Measurements from ENCODE around the gene UPK2. TPM values are rescaled to one million over a fixed set of nuclear protein-coding genes. Genes with fewer than 3 reads are reported as not detected.

Gene UPK2
- total RNA-seq, 3 donors from 2014 or later: not detected

GRCh38 chr11:118923721-118924587 lies 32.1 kb upstream of the UPK2 start:
- DNase-seq (no peak), ATAC-seq (no peak)
- peaks cover 70% of the 10 kb centered on the region for H3K4me1 Mint-ChIP-seq (ENCODE audit: low read depth)
- no peaks in the 10 kb centered on the region for H3K9me3 Mint-ChIP-seq
- no peaks in the 10 kb centered on the region for H3K36me3 Mint-ChIP-seq (ENCODE audit: insufficient read depth)
- peak overlapping the region; percentile 88 for H3K4me3 Mint-ChIP-seq
- H3K27me3 Mint-ChIP-seq (ENCODE audit: low read depth): no peaks in the 10 kb centered on the region

- Mint-ChIP-seq H3K4me3 (peak overlapping the region; percentile 88), H3K9me3 (no peaks in the 10 kb centered on the region), H3K27me3 (ENCODE audit: low read depth) (no peaks in the 10 kb centered on the region), H3K36me3 (ENCODE audit: insufficient read depth) (no peaks in the 10 kb centered on the region), H3K4me1 (ENCODE audit: low read depth) (peaks cover 61% of the 10 kb centered on the region)
- peak in 1 of 2 donors; percentile 7 for ATAC-seq
- DNase-seq: no peak
These were observed 31.2 kb upstream of the UPK2 start for GRCh38 chr11:118924591-118925585.

GRCh38 chr11:118927554-118928100 lies 28.5 kb upstream of the UPK2 start:
- ATAC-seq (no peak), DNase-seq (no peak)
- Mint-ChIP-seq H3K36me3 (ENCODE audit: insufficient read depth) (no peaks in the 10 kb centered on the region), H3K4me1 (ENCODE audit: low read depth) (peaks cover 54% of the 10 kb centered on the region), H3K27me3 (ENCODE audit: low read depth) (no peaks in the 10 kb centered on the region), H3K9me3 (no peaks in the 10 kb centered on the region), H3K4me3 (peak overlapping the region; percentile 86)

- H3K4me3 Mint-ChIP-seq: peak overlapping the region; percentile 86
- ATAC-seq: peak; percentile 63 to 65
- H3K9me3 Mint-ChIP-seq: no peaks in the 10 kb centered on the region
- DNase-seq: peak; percentile 90
- peaks cover 50% of the 10 kb centered on the region for H3K4me1 Mint-ChIP-seq (ENCODE audit: low read depth)
- H3K36me3 Mint-ChIP-seq (ENCODE audit: insufficient read depth): no peaks in the 10 kb centered on the region
- H3K27me3 Mint-ChIP-seq (ENCODE audit: low read depth): no peaks in the 10 kb centered on the region
These were observed 27.8 kb upstream of the UPK2 start for GRCh38 chr11:118928101-118928869.

- Mint-ChIP-seq H3K9me3 (no peaks in the 10 kb centered on the region), H3K4me1 (ENCODE audit: low read depth) (peaks cover 46% of the 10 kb centered on the region), H3K4me3 (peak overlapping the region; percentile 86), H3K27me3 (ENCODE audit: low read depth) (no peaks in the 10 kb centered on the region), H3K36me3 (ENCODE audit: insufficient read depth) (no peaks in the 10 kb centered on the region)
- DNase-seq (no peak), ATAC-seq (peak; percentile 10 to 15)
These were observed 27.1 kb upstream of the UPK2 start for GRCh38 chr11:118928870-118929500.

GRCh38 chr11:118929501-118930093 lies 26.5 kb upstream of the UPK2 start:
- Mint-ChIP-seq H3K4me1 (ENCODE audit: low read depth) (peaks cover 41% of the 10 kb centered on the region), H3K4me3 (peak overlapping the region; percentile 86), H3K36me3 (ENCODE audit: insufficient read depth) (no peaks in the 10 kb centered on the region), H3K27me3 (ENCODE audit: low read depth) (no peaks in the 10 kb centered on the region), H3K9me3 (no peaks in the 10 kb centered on the region)
- DNase-seq: peak; percentile 65
- ATAC-seq: peak; percentile 13

GRCh38 chr11:118930094-118930712 lies 25.9 kb upstream of the UPK2 start:
- Mint-ChIP-seq H3K36me3 (ENCODE audit: insufficient read depth) (no peaks in the 10 kb centered on the region), H3K9me3 (no peaks in the 10 kb centered on the region), H3K27me3 (ENCODE audit: low read depth) (no peaks in the 10 kb centered on the region), H3K4me3 (peak overlapping the region; percentile 86), H3K4me1 (ENCODE audit: low read depth) (peaks cover 41% of the 10 kb centered on the region)
- ATAC-seq (peak; percentile 7 to 10), DNase-seq (peak; percentile 86)

- no peak overlapping the region for H3K4me3 Mint-ChIP-seq
- no peak for ATAC-seq
These were observed 24.5 kb upstream of the UPK2 start for GRCh38 chr11:118931571-118931970.

GRCh38 chr11:118933486-118933885 lies 22.6 kb upstream of the UPK2 start:
- H3K9me3 Mint-ChIP-seq: no peaks in the 10 kb centered on the region
- DNase-seq: no peak
- H3K36me3 Mint-ChIP-seq (ENCODE audit: insufficient read depth): no peaks in the 10 kb centered on the region
- H3K4me3 Mint-ChIP-seq: no peak overlapping the region
- peaks cover 21% of the 10 kb centered on the region for H3K4me1 Mint-ChIP-seq (ENCODE audit: low read depth)
- peaks cover 1% of the 10 kb centered on the region for H3K27me3 Mint-ChIP-seq (ENCODE audit: low read depth)
- ATAC-seq: no peak

More at GRCh38 chr11:118931571-118931970, 24.5 kb upstream of the UPK2 start:
- H3K27me3 Mint-ChIP-seq (ENCODE audit: low read depth): no peaks in the 10 kb centered on the region
- no peak for DNase-seq
- H3K9me3 Mint-ChIP-seq: no peaks in the 10 kb centered on the region
- H3K36me3 Mint-ChIP-seq (ENCODE audit: insufficient read depth): no peaks in the 10 kb centered on the region
- peaks cover 36% of the 10 kb centered on the region for H3K4me1 Mint-ChIP-seq (ENCODE audit: low read depth)

- no peaks in the 10 kb centered on the region for H3K36me3 Mint-ChIP-seq (ENCODE audit: insufficient read depth)
- peaks cover 32% of the 10 kb centered on the region for H3K4me1 Mint-ChIP-seq (ENCODE audit: low read depth)
- DNase-seq (no peak), ATAC-seq (no peak)
- no peak overlapping the region for H3K4me3 Mint-ChIP-seq
- no peaks in the 10 kb centered on the region for H3K9me3 Mint-ChIP-seq
- H3K27me3 Mint-ChIP-seq (ENCODE audit: low read depth): peaks cover 2% of the 10 kb centered on the region
These were observed 20.7 kb upstream of the UPK2 start for GRCh38 chr11:118935376-118935775.

GRCh38 chr11:118938491-118939403 lies 17.4 kb upstream of the UPK2 start:
- DNase-seq (no peak), ATAC-seq (no peak)
- Mint-ChIP-seq H3K4me1 (ENCODE audit: low read depth) (peaks cover 34% of the 10 kb centered on the region), H3K27me3 (ENCODE audit: low read depth) (peaks cover 2% of the 10 kb centered on the region), H3K4me3 (no peak overlapping the region), H3K36me3 (ENCODE audit: insufficient read depth) (no peaks in the 10 kb centered on the region), H3K9me3 (no peaks in the 10 kb centered on the region)

GRCh38 chr11:118939404-118939915 lies 16.6 kb upstream of the UPK2 start:
- Mint-ChIP-seq H3K36me3 (ENCODE audit: insufficient read depth) (no peaks in the 10 kb centered on the region), H3K27me3 (ENCODE audit: low read depth) (peaks cover 2% of the 10 kb centered on the region), H3K9me3 (no peaks in the 10 kb centered on the region), H3K4me3 (no peak overlapping the region), H3K4me1 (ENCODE audit: low read depth) (peaks cover 34% of the 10 kb centered on the region)
- DNase-seq: no peak
- ATAC-seq: no peak

All from activated T-cell treated with anti-CD3 and anti-CD28 coated beads, Interleukin-2, amount 50 U/mL, for 4 hours (primary cell).